ENCODE results near the gene PCDHGA3.
"Not testable (repeated sequence)": the region's sequence is repeated elsewhere in the genome, so short reads cannot be mapped to it uniquely, and the experiment has no call there.

The PCDHGA3 gene

DNA sequence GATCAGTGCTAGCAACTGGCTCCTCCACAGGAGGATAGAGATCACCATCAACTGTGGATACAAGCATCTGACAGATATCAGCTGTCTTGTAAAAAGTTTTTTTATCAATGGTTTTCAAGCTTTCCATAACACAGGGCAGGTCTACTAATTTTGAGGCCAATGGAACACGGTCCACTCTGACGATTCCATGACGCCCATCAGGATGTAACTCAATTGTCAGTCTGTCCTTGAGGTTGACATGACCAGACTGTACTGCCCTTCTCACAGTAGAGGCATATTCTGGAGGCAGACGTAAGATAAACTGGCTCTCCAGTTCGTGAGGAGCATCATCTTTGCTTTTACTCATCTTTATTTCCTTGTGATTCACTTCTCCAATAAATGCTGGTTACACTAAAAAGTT is 23.9 kb upstream of the PCDHGA3 start:
- in situ Hi-C loops (cut with HindIII; ENCODE audit: low sequenced_read_pairs): no loop called here
- TF ChIP-seq CTCF (IDR thresholded peaks at IDR 0.05; ENCODE audit: low read depth, low read length): no peak
- no peak for DNase-seq (ENCODE audit: low read depth, low spot score)
- peak overlapping the region; percentile 79 for H3K4me3 ChIP-seq (ENCODE audit: low read depth, low read length)

DNA sequence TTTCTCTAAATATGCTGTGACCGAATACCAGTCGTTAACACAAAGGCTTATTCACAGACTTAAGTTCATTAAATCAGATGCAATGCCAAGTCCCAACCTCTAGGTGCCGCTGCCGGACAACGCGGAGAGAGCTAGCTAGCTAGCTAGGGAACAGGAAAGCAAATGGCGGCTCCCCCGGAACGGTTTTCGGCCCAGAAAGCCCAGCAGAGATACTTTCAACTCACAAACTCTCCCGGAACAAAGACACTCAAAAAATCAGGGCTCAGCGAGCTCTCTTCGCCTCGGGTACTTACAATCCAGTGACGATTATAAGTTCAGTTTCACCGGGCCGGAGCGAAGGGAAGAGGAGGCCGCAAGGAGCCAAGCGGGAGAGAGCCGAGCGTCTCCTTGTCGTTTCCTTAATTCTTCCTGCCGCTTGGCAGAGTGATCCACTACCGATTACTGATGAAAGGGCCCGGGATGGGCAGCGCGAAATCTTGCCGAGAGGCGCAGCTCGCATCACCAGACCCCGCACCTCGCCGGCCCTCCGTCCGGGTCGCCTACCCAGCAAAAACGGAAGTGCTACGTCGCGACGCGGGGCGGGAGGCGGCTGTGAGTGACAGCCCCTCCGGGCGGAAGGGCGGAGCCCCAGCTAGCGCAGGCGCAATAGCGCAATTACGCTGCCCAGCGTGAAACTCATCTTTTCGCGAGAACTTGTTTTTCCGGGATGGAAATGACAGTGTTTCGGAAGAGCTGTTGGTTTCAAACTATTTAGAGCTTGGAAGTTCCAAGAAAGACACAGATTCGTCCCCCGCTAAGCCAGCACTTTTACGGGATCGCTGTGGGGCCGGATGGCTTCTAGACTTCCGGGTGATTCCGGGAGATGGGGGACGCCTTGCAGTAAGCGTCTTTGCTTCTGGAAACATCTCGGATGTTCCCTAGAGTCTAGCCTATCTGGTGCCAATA is 23.1 kb upstream of the PCDHGA3 start, which contains the start of gene TAF7:
TSS of gene TAF7 (minus strand) at position 560 of the 945 bp plus-strand sequence. CDS start 740 bp downstream, outside the sequence.
- TF ChIP-seq CTCF (IDR thresholded peaks at IDR 0.05; ENCODE audit: low read depth, low read length): peak; percentile 89
- in situ Hi-C loops (cut with HindIII; ENCODE audit: low sequenced_read_pairs): no loop called here
- DNase-seq (ENCODE audit: low read depth, low spot score): peak; percentile 96

GRCh38 chr5:141322261-141322660 is 21.4 kb upstream of the PCDHGA3 start:
- no peak for TF ChIP-seq CTCF (IDR thresholded peaks at IDR 0.05; ENCODE audit: low read depth, low read length)
- DNase-seq (ENCODE audit: low read depth, low spot score): no peak
- H3K4me3 ChIP-seq (ENCODE audit: low read depth, low read length): no peak overlapping the region
- in situ Hi-C loops (cut with HindIII; ENCODE audit: low sequenced_read_pairs): no loop called here

More for the DNA sequence above, 23.1 kb upstream of the PCDHGA3 start, which contains the start of gene TAF7:
- peak within 1 kb of the TSS; percentile 79 for H3K4me3 ChIP-seq (ENCODE audit: low read depth, low read length)

- TF ChIP-seq CTCF (IDR thresholded peaks at IDR 0.05; ENCODE audit: low read depth, low read length): peak; percentile 80
- peak; percentile 76 for DNase-seq (ENCODE audit: low read depth, low spot score)
- in situ Hi-C loops (cut with HindIII; ENCODE audit: low sequenced_read_pairs): no loop called here
- peak overlapping the region; percentile 39 for H3K4me3 ChIP-seq (ENCODE audit: low read depth, low read length)
These were observed 17.4 kb upstream of the PCDHGA3 start for GRCh38 chr5:141326088-141326854.

- DNase-seq (ENCODE audit: low read depth, low spot score): no peak
- H3K4me3 ChIP-seq (ENCODE audit: low read depth, low read length): no peak overlapping the region
- no peak for TF ChIP-seq CTCF (IDR thresholded peaks at IDR 0.05; ENCODE audit: low read depth, low read length)
- in situ Hi-C loops (cut with HindIII; ENCODE audit: low sequenced_read_pairs): no loop called here
These were observed 15.4 kb upstream of the PCDHGA3 start for GRCh38 chr5:141328231-141328630.

DNA sequence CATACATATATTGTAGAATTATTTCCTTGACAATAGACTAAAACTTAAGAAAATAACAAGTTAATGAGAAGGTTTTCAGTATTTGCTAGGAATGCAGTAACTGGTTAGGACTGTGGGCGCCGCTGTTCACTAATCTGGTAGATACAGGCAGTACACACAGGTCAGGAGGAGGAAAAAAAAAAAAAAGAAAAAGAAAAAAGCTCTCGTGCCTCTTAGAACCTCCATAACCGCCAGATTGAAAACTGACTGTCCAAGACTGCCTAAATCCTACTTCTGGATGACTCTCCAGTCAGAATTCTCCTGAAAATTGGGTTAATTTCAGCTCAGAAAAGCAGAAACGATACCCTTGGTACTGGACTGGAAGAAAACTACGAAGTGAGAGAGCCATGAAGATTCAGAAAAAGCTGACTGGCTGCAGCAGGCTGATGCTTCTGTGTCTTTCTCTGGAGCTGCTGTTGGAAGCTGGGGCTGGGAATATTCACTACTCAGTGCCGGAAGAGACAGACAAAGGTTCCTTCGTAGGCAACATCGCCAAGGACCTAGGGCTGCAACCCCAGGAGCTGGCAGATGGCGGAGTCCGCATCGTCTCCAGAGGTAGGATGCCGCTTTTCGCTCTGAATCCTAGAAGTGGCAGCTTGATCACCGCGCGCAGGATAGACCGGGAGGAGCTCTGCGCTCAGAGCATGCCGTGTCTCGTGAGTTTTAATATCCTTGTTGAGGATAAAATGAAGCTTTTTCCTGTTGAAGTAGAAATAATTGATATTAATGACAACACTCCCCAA is 13.1 kb upstream of the PCDHGA3 start, which contains the start of gene PCDHGA1:
TSS of gene PCDHGA1 (plus strand) at position 216 of the 782 bp plus-strand sequence.
- peak; percentile 56 for DNase-seq (ENCODE audit: low read depth, low spot score)
- H3K4me3 ChIP-seq (ENCODE audit: low read depth, low read length): peak within 1 kb of the TSS; percentile 24
- peak; percentile 45 for TF ChIP-seq CTCF (IDR thresholded peaks at IDR 0.05; ENCODE audit: low read depth, low read length)
- in situ Hi-C loops (cut with HindIII; ENCODE audit: low sequenced_read_pairs): no loop called here

DNA sequence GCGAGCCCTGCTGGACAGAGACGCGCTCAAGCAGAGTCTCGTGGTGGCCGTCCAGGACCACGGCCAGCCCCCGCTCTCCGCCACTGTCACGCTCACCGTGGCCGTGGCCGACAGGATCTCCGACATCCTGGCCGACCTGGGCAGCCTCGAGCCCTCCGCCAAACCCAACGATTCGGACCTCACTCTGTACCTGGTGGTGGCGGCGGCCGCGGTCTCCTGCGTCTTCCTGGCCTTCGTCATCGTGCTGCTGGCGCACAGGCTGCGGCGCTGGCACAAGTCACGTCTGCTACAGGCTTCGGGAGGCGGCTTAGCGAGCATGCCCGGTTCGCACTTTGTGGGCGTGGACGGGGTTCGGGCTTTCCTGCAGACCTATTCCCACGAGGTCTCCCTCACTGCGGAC is 11.1 kb upstream of the PCDHGA3 start:
- H3K4me3 ChIP-seq (ENCODE audit: low read depth, low read length); in situ Hi-C loops (cut with HindIII; ENCODE audit: low sequenced_read_pairs); DNase-seq (ENCODE audit: low read depth, low spot score): not testable (repeated sequence)
